ENCODE measurements around the gene C19orf67.

The C19orf67 gene

GRCh38 chr19:14081797-14082674 lies 3.5 kb downstream of the C19orf67 start:
- peak; percentile 47 for DNase-seq (ENCODE audit: low spot score)

GRCh38 chr19:14080887-14081796 lies 4.4 kb downstream of the C19orf67 start:
- peak; percentile 96 for DNase-seq (ENCODE audit: low spot score)

GRCh38 chr19:14078411-14078810 lies 7.2 kb downstream of the C19orf67 start:
- DNase-seq (ENCODE audit: low spot score) = no peak

- DNase-seq (ENCODE audit: low spot score) = no peak
Measured at GRCh38 chr19:14073925-14074838, 11.4 kb downstream of the C19orf67 start.

- DNase-seq (ENCODE audit: low spot score) = peak; percentile 81
Measured at GRCh38 chr19:14073261-14073924, 12.2 kb downstream of the C19orf67 start.

- DNase-seq (ENCODE audit: low spot score) = no peak
Measured at GRCh38 chr19:14072535-14073260, 12.9 kb downstream of the C19orf67 start, which contains the start of gene MISP3. Gene MISP3, plus strand, starts transcription at chr19:14072786. Its CDS starts 524 bp downstream, at chr19:14073310.

GRCh38 chr19:14070268-14071050 lies 15.1 kb downstream of the C19orf67 start:
- DNase-seq (ENCODE audit: low spot score) = no peak

- no peak for DNase-seq (ENCODE audit: low spot score)
Measured at GRCh38 chr19:14066134-14066533, 19.4 kb downstream of the C19orf67 start.

GRCh38 chr19:14063105-14063504 lies 22.5 kb downstream of the C19orf67 start:
- DNase-seq (ENCODE audit: low spot score) = no peak

GRCh38 chr19:14062558-14062855 lies 23.1 kb downstream of the C19orf67 start:
- DNase-seq (ENCODE audit: low spot score) = no peak

- DNase-seq (ENCODE audit: low spot score) = no peak
Measured at GRCh38 chr19:14061751-14062557, 23.6 kb downstream of the C19orf67 start, which contains the start of gene PALM3. Gene PALM3, minus strand, starts transcription at chr19:14062076. Its CDS starts 96 bp downstream, at chr19:14061980.

GRCh38 chr19:14061081-14061749 lies 24.4 kb downstream of the C19orf67 start:
- DNase-seq (ENCODE audit: low spot score) = no peak

GRCh38 chr19:14059652-14060155 lies 25.9 kb downstream of the C19orf67 start:
- no peak for DNase-seq (ENCODE audit: low spot score)

GRCh38 chr19:14059093-14059480 lies 26.5 kb downstream of the C19orf67 start:
- no peak for DNase-seq (ENCODE audit: low spot score)

GRCh38 chr19:14058182-14059092 lies 27.1 kb downstream of the C19orf67 start:
- no peak for DNase-seq (ENCODE audit: low spot score)

GRCh38 chr19:14056741-14057356 lies 28.7 kb downstream of the C19orf67 start:
- DNase-seq (ENCODE audit: low spot score) = no peak
